HepG2 (cell line): ENCODE measurements around the gene TFEB. TPM values are rescaled to one million over a fixed set of nuclear protein-coding genes. Genes with fewer than 3 reads are reported as not detected.

Experiments
- AKAP8 ChIP-seq: sonication (generic); formaldehyde crosslinking; IDR thresholded peaks from 2 replicates; pipeline ENCODE4 v1.5.1; 2020; ENCODE audit warnings: mild to moderate bottlenecking, missing genetic modification reagents
- BATF2 ChIP-seq: sonication (generic); formaldehyde crosslinking; IDR thresholded peaks from 2 replicates; pipeline ENCODE4 v1.8.0; 2022; ENCODE audit warnings: mild to moderate bottlenecking, missing genetic modification reagents, moderate library complexity
- DR1 ChIP-seq: sonication (generic); formaldehyde crosslinking; IDR thresholded peaks from 2 replicates; pipeline ENCODE4 v1.8.0; 2021; ENCODE audit warnings: mild to moderate bottlenecking, missing genetic modification reagents, inconsistent platforms
- ELK4 ChIP-seq: sonication (generic); formaldehyde crosslinking; IDR thresholded peaks from 2 replicates; pipeline ENCODE4 v1.9.0; 2021; ENCODE audit warnings: missing genetic modification reagents, borderline replicate concordance
- IRX3 ChIP-seq: sonication (generic); formaldehyde crosslinking; IDR thresholded peaks from 2 replicates; pipeline ENCODE4 v1.8.1; 2023; ENCODE audit warnings: mild to moderate bottlenecking, low read depth, missing genetic modification reagents, borderline replicate concordance
- NFYC ChIP-seq: IDR thresholded peaks from 2 replicates; pipeline ENCODE4 v1.6.1; 2016; ENCODE audit warnings: missing genetic modification reagents, missing compliant biosample characterization
- PRDM15 ChIP-seq: sonication (generic); formaldehyde crosslinking; IDR thresholded peaks from 2 replicates; pipeline ENCODE4 v1.4.0; 2020; ENCODE audit warnings: missing genetic modification reagents
- RORA ChIP-seq: sonication (generic); formaldehyde crosslinking; IDR thresholded peaks from 2 replicates; pipeline ENCODE4 v1.5.0; 2020; ENCODE audit warnings: mild to moderate bottlenecking, missing genetic modification reagents, moderate library complexity
- ZIK1 ChIP-seq: sonication (generic); formaldehyde crosslinking; IDR thresholded peaks from 2 replicates; pipeline ENCODE4 v1.5.0; 2020; ENCODE audit warnings: mild to moderate bottlenecking, low read depth, missing genetic modification reagents, borderline replicate concordance
- ZNF180 ChIP-seq: sonication (generic); formaldehyde crosslinking; IDR thresholded peaks from 2 replicates; pipeline ENCODE4 v1.4.0; 2020; ENCODE audit warnings: low read depth, missing genetic modification reagents, borderline replicate concordance
- ZNF468 ChIP-seq: sonication (generic); formaldehyde crosslinking; IDR thresholded peaks from 2 replicates; pipeline ENCODE4 v1.8.0; 2022; ENCODE audit warnings: mild to moderate bottlenecking, moderate library complexity, missing genetic modification reagents
- ZNF574 ChIP-seq: sonication (generic); formaldehyde crosslinking; IDR thresholded peaks from 2 replicates; pipeline ENCODE4 v1.4.0; 2020; ENCODE audit warnings: missing genetic modification reagents
- polyA plus RNA-seq, 8 experiments: library from polyadenylated mRNA; depleted of rRNA in 3 of 8; stranded (reverse) in 7 of 8; unstranded in 1 of 8; fragments of >200 nt; fragmentation: Illumina TruSeq in 4 of 8; extraction: Trizol in 4 of 8; gene quantifications; 2 replicates each; pipeline versions ENCODE4 v1.2.1 to v1.2.3, GENCODE V29; 2011 to 2016; ENCODE audit warnings: low read depth in 4 of 8, missing spikeins in 1 of 8, mixed read lengths in 1 of 8; ENCODE audit not compliant: insufficient read depth in 1 of 8
- total RNA-seq, 5 experiments: library from RNA; depleted of rRNA; stranded (reverse); fragments of >200 nt; fragmentation: Illumina TruSeq; extraction: Trizol; gene quantifications; 2 replicates each; pipeline ENCODE4 v1.2.3, GENCODE V29; 2016; ENCODE audit warnings: low read depth in 1 of 5
- TF ChIP-seq, protein P1 (sequence below): sonication (generic); formaldehyde crosslinking; IDR thresholded peaks from 2 replicates; pipeline ENCODE4 v1.5.1; 2020; ENCODE audit warnings: mild to moderate bottlenecking, missing genetic modification reagents, moderate library complexity

TFEB gene
- total and polyA plus RNA-seq, 2 of the 13 experiments (the other 11 are each of a cell fraction or from before 2014, with no cell fraction given): 13.3 to 18.7 TPM

- TF ChIP-seq, protein P1, sequence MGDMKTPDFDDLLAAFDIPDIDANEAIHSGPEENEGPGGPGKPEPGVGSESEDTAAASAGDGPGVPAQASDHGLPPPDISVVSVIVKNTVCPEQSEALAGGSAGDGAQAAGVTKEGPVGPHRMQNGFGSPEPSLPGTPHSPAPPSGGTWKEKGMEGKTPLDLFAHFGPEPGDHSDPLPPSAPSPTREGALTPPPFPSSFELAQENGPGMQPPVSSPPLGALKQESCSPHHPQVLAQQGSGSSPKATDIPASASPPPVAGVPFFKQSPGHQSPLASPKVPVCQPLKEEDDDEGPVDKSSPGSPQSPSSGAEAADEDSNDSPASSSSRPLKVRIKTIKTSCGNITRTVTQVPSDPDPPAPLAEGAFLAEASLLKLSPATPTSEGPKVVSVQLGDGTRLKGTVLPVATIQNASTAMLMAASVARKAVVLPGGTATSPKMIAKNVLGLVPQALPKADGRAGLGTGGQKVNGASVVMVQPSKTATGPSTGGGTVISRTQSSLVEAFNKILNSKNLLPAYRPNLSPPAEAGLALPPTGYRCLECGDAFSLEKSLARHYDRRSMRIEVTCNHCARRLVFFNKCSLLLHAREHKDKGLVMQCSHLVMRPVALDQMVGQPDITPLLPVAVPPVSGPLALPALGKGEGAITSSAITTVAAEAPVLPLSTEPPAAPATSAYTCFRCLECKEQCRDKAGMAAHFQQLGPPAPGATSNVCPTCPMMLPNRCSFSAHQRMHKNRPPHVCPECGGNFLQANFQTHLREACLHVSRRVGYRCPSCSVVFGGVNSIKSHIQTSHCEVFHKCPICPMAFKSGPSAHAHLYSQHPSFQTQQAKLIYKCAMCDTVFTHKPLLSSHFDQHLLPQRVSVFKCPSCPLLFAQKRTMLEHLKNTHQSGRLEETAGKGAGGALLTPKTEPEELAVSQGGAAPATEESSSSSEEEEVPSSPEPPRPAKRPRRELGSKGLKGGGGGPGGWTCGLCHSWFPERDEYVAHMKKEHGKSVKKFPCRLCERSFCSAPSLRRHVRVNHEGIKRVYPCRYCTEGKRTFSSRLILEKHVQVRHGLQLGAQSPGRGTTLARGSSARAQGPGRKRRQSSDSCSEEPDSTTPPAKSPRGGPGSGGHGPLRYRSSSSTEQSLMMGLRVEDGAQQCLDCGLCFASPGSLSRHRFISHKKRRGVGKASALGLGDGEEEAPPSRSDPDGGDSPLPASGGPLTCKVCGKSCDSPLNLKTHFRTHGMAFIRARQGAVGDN (CRISPR knock-in tag): peak; percentile 64
- TF ChIP-seq RORA (CRISPR knock-in tag) (no peak), BATF2 (no peak), PRDM15 (no peak), NFYC (CRISPR knock-in tag) (no peak), IRX3 (no peak), ELK4 (CRISPR knock-in tag) (no peak), ZIK1 (no peak), ZNF180 (CRISPR knock-in tag) (no peak), ZNF468 (CRISPR knock-in tag) (no peak), DR1 (no peak), ZNF574 (CRISPR knock-in tag) (peak; percentile 56; the same call in 1 of the 2 replicates), AKAP8 (CRISPR knock-in tag) (0 out of 2 replicates have a peak, but pooled peaks have one; percentile 37)
These were observed 53.3 kb downstream of the TFEB start (continued) for GRCh38 chr6:41682056-41682477.
